ENCODE data around the gene ENTPD8. TPM values are rescaled to one million over a fixed set of nuclear protein-coding genes. Genes with fewer than 3 reads are reported as not detected.

Gene ENTPD8
- polyA plus RNA-seq, 3 donors = not detected

DNA sequence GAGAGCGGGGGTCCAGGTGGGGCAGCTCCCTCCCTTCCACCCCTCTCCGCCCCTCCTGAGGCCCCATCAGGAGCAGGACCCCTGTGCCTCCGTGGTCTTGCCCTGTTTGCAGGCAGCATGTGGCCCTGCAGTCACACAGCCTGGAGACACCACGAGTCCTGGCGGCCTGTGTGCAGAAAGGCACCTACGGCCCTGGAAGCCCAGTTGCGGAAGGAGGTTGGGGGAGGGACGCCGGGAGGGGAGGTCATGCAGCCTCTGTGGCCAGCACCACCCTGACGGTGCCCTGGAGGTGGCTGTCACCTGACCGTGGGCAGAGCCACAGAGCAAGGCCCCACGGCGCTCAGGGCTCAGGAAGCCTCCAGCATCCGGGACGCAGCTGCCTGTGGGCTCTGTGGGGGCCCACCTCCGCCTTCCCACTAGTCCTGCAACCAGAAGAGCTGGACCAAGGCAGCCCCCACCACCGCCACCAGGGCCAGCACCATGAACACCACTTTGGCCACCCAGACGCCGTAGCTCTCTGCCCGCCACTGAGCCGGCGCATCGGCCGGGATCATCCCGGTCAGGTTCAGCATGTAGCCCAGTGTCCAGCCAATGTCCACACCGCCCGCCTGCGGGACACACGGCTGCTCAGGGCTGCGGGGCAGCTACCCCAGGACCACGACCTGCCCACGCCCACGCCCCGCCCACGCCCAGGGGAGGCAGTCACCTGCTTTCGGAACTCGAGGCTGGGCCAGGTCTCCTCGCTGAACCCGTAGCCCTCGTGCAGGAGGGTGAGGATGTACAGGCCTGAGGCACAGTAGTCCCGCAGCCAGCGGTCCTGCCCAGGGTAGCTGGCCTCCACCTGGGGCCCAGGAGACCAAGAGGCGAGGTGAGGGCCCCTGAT lies 6.4 kb downstream of the ENTPD8 start:
- H3K4me3 ChIP-seq (replicated peaks in 1 of 3; ENCODE audit: low read depth in 2 of 3, low read length in 3 of 3) = no peak overlapping the region
- Mint-ChIP-seq H3K4me3 (no peak overlapping the region), H3K27ac (no peak overlapping the region), H3K9me3 (no peaks in the 10 kb centered on the region), H3K27me3 (ENCODE audit: low read depth in 3 of 3) (peaks cover 0 to 16% (median 5%) of the 10 kb centered on the region in 3 donors), H3K4me1 (no peaks in the 10 kb centered on the region), H3K36me3 (no peaks in the 10 kb centered on the region)
- no peaks in the 10 kb centered on the region for H3K4me1 ChIP-seq (ENCODE audit: control insufficient read depth in 1 of 2, insufficient read depth in 2 of 2, low read length in 2 of 2)
- no peaks in the 10 kb centered on the region for H3K79me2 ChIP-seq (ENCODE audit: insufficient read depth, low read length)
- H4K20me1 ChIP-seq (ENCODE audit: insufficient read depth, low read length) = no peaks in the 10 kb centered on the region
- H3K9me3 ChIP-seq (replicated peaks in 1 of 2; ENCODE audit: control insufficient read depth in 1 of 2, insufficient read depth in 1 of 2, low read length in 2 of 2) = no peaks in the 10 kb centered on the region
- H3K27me3 ChIP-seq (ENCODE audit: control insufficient read depth in 2 of 2, insufficient read depth in 2 of 2, low read length in 2 of 2) = no peaks in the 10 kb centered on the region
- no peak overlapping the region for H3K9ac ChIP-seq (ENCODE audit: insufficient read depth, low read length, poor library complexity, severe bottlenecking)
- H2AFZ ChIP-seq (ENCODE audit: insufficient read depth, low read depth, low read length, poor library complexity, severe bottlenecking) = no peak overlapping the region
- DNase-seq = no peak
- intact Hi-C loops (cut with micrococcal nuclease) = no loop called here
- H3K36me3 ChIP-seq (replicated peaks in 1 of 2; ENCODE audit: control insufficient read depth in 1 of 2, insufficient read depth in 2 of 2, low read length in 2 of 2) = no peaks in the 10 kb centered on the region
- 64% methylated on average over 39 of the region's 43 CpGs for WGBS (ENCODE audit: insufficient coverage)
- H3K27ac ChIP-seq (ENCODE audit: low read depth in 1 of 2, low read length in 2 of 2) = no peak overlapping the region
- TF ChIP-seq, protein P1, sequence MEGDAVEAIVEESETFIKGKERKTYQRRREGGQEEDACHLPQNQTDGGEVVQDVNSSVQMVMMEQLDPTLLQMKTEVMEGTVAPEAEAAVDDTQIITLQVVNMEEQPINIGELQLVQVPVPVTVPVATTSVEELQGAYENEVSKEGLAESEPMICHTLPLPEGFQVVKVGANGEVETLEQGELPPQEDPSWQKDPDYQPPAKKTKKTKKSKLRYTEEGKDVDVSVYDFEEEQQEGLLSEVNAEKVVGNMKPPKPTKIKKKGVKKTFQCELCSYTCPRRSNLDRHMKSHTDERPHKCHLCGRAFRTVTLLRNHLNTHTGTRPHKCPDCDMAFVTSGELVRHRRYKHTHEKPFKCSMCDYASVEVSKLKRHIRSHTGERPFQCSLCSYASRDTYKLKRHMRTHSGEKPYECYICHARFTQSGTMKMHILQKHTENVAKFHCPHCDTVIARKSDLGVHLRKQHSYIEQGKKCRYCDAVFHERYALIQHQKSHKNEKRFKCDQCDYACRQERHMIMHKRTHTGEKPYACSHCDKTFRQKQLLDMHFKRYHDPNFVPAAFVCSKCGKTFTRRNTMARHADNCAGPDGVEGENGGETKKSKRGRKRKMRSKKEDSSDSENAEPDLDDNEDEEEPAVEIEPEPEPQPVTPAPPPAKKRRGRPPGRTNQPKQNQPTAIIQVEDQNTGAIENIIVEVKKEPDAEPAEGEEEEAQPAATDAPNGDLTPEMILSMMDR (IDR thresholded peaks at IDR 0.05) = no peak
- H3K4me2 ChIP-seq (replicated peaks; ENCODE audit: extremely low read depth, low read length, poor library complexity, severe bottlenecking) = no peak overlapping the region

DNA sequence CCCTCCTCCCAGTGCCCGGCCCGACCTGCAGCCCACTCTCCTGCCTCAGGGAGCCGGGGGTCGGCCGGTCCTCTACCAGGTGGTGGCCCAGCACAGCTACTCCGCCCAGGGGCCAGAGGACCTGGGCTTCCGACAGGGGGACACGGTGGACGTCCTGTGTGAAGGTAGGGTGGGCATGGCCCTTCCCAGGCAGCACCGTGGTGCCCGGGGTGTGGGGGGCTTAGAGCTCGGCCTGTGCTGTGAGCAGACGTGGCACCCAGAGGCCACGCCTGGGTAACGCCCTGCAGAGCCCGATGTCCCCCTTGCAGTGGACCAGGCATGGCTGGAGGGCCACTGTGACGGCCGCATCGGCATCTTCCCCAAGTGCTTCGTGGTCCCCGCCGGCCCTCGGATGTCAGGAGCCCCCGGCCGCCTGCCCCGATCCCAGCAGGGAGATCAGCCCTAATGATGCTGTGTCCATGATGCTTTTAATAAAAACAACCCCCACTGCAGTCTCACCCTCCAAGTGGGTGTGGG lies 7.2 kb downstream of the ENTPD8 start:
- Histone ChIP-seq H3K4me1 (ENCODE audit: control insufficient read depth in 1 of 2, insufficient read depth in 2 of 2, low read length in 2 of 2) (no peaks in the 10 kb centered on the region), H3K4me3 (replicated peaks in 1 of 3; ENCODE audit: low read depth in 2 of 3, low read length in 3 of 3) (no peak overlapping the region), H3K9ac (ENCODE audit: insufficient read depth, low read length, poor library complexity, severe bottlenecking) (no peak overlapping the region), H2AFZ (ENCODE audit: insufficient read depth, low read depth, low read length, poor library complexity, severe bottlenecking) (no peak overlapping the region), H3K79me2 (ENCODE audit: insufficient read depth, low read length) (no peaks in the 10 kb centered on the region), H4K20me1 (ENCODE audit: insufficient read depth, low read length) (no peaks in the 10 kb centered on the region), H3K9me3 (replicated peaks in 1 of 2; ENCODE audit: control insufficient read depth in 1 of 2, insufficient read depth in 1 of 2, low read length in 2 of 2) (no peaks in the 10 kb centered on the region), H3K4me2 (replicated peaks; ENCODE audit: extremely low read depth, low read length, poor library complexity, severe bottlenecking) (no peak overlapping the region), H3K27ac (ENCODE audit: low read depth in 1 of 2, low read length in 2 of 2) (no peak overlapping the region), H3K36me3 (replicated peaks in 1 of 2; ENCODE audit: control insufficient read depth in 1 of 2, insufficient read depth in 2 of 2, low read length in 2 of 2) (no peaks in the 10 kb centered on the region), H3K27me3 (ENCODE audit: control insufficient read depth in 2 of 2, insufficient read depth in 2 of 2, low read length in 2 of 2) (no peaks in the 10 kb centered on the region)
- Mint-ChIP-seq H3K9me3 (no peaks in the 10 kb centered on the region), H3K27me3 (ENCODE audit: low read depth in 3 of 3) (peaks cover 0 to 10% (median 3%) of the 10 kb centered on the region in 3 donors), H3K36me3 (no peaks in the 10 kb centered on the region), H3K4me1 (no peaks in the 10 kb centered on the region), H3K4me3 (no peak overlapping the region), H3K27ac (no peak overlapping the region)
- DNase-seq = no peak
- whole genome bisulfite sequencing (ENCODE audit: insufficient coverage) = 94% methylated on average over 16 of the region's 26 CpGs
- intact Hi-C loops (cut with micrococcal nuclease) = no loop called here
- TF ChIP-seq, protein P1 (IDR thresholded peaks at IDR 0.05) = no peak

Data from CD14-positive monocyte (primary cell).